IPS-11a (cell line): ENCODE measurements around the gene ZMYND8.

ENCODE experiments used
- H3K4me3 ChIP-seq: one replicate; pipeline ENCODE4 v1.5.1; 2013; ENCODE audit warnings: low read depth, low read length, control low read depth

The ZMYND8 gene

DNA sequence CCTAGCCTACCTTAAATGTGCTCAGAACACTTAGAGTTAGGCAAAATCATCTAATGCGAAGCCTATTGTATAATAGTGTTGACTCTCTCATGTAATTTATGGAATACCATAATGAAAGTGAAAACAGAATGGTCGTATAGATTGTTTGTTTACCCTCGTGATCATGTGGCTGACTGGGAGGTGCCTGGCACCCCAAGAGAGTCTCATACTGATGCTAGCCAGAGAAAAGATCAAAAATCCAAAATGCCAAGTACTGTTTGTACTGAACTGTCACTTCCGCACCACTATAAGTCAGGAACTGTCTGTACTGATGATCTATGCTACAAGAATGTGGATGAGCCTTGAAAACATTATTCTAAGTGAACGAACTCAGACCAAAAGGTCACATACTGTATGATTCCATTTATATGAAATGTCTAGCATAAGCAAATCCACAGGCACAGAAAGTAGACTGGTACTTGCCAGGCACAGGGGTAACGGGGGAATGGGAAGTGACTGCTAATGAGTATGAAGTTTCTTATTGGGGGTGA is 22.4 kb downstream of the ZMYND8 start:
- no peak overlapping the region for H3K4me3 ChIP-seq

GRCh38 chr20:47332381-47333206 is 23.9 kb downstream of the ZMYND8 start:
- no peak overlapping the region for H3K4me3 ChIP-seq

DNA sequence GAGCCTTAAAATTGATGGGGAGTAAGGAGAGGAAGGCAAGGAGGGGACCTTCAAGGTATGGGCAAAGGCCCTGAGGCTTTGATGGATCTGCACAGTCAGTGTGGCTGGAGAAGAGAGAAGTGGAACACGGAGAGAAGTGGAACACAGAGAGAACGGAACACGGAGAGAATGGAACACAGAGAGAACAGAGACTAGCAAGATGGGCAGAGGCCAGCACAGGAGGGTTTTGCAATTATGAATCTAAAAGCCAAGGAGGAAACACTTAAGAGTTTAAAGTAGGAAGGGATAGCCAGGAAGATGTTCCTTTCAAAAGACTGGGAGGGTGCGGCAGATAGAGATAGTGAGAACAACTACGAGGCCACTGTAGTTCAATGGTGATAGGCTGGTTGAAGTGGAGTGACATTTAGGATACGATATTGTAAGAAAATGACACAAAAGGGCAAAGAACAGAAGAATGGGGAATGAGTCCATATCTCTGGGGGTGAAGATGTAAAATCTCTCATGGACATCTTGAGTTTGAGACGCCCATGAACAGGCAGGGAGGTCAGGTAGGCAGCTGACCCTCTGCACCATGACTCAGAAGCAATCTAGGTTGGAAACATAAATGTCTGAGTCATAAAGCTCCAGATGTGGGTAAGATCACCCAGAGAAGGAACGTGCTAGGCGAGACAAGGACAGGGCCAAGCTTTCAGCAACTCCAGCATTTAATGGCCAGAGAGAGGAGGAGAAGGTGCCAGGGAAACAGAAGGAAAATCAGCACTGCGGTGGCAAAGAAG is 25.4 kb downstream of the ZMYND8 start:
- H3K4me3 ChIP-seq: no peak overlapping the region

DNA sequence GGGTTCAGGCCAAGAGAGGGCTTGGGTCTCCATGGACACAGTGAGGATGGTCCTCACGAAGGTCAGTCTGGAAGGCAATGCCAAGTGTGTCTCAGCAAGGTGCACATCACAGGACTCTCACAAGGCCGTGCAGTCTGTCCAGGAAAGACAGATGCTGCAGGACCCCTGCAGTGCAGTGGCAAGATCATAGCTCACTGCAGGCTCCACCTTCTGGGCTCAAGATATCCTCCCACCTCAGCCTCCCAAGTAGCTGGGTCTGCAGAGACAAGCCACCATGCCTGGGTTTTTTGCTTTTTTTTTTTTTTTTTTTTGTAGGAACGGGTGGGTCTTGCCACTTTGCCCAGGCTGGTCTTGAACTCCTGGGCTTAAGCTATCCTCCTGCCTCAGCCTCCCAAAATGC is 26.4 kb downstream of the ZMYND8 start:
- no peak overlapping the region for H3K4me3 ChIP-seq

GRCh38 chr20:47328129-47328528 is 28.4 kb downstream of the ZMYND8 start:
- H3K4me3 ChIP-seq: no peak overlapping the region

GRCh38 chr20:47327711-47328110 is 28.8 kb downstream of the ZMYND8 start:
- no peak overlapping the region for H3K4me3 ChIP-seq

GRCh38 chr20:47326658-47327268 is 29.7 kb downstream of the ZMYND8 start:
- H3K4me3 ChIP-seq: no peak overlapping the region

DNA sequence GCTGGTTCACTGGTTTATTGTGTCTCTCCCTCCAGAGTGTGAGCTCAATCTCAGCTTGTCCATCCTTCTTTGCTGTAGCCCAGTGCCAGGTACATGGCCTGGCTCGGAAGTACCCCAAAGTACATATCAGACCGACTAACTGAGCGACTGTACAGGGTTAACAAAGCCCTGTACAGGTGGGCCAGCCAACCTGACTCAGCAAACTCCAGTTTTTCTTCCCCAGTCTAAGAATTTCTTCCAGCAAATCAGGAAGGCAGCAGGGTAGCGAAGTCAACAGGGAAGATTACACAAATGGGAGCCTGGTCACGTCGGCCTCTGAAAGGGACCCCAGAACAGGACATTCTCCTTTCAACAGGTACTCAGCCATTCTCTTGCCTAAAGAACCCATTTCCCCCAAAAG is 31.3 kb downstream of the ZMYND8 start:
- H3K4me3 ChIP-seq: no peak overlapping the region

- H3K4me3 ChIP-seq: no peak overlapping the region
Observed at GRCh38 chr20:47320990-47321805, 35.3 kb downstream of the ZMYND8 start.

GRCh38 chr20:47319517-47320252 is 36.8 kb downstream of the ZMYND8 start:
- peak overlapping the region; percentile 45 for H3K4me3 ChIP-seq

DNA sequence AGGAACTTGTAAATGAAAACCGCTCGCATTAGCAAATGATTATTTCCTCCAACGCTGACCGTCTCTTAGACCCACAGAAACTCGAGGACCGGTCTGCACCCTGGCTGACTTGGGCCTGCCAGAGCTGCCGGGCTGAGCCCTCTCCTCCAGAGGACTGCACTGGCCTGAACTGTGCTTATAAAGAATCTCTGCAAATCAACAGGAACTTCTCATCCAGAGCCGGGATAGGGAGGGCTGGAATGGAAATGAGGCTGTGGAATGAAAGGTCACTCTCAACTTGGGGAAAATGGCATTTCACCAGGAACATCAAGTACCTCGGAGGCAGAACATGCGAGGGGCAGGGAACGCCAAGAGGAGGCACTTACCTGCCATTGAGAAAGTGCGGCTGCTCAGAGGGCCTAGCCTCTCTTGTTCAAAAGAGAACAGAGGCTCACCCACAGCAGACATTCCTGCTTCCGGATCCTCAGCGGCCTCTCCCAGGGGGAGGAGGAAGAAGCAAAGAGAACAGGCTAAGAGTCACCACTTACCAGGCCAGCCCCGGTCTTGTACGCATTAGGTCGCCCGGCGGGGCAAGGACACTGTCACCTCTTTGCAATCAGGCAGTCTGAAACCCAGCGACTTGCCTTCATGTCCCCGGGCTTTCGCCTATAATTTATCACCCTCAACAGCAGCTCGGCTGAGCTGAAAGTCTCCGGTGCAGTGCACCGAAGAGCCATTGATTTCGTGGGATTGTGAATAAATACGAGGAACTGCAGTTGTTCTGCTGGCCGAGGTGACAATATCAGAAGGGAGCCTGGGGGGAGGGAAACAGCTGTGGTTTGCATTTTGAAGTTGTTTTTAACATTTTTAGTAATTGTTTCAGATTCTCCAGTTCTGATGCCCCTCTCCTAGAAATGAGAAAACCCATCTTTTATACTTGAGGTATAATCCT is 37.6 kb downstream of the ZMYND8 start:
- peak overlapping the region; percentile 45 for H3K4me3 ChIP-seq

- peak overlapping the region; percentile 45 for H3K4me3 ChIP-seq
Observed at GRCh38 chr20:47318027-47318585, 38.4 kb downstream of the ZMYND8 start.

DNA sequence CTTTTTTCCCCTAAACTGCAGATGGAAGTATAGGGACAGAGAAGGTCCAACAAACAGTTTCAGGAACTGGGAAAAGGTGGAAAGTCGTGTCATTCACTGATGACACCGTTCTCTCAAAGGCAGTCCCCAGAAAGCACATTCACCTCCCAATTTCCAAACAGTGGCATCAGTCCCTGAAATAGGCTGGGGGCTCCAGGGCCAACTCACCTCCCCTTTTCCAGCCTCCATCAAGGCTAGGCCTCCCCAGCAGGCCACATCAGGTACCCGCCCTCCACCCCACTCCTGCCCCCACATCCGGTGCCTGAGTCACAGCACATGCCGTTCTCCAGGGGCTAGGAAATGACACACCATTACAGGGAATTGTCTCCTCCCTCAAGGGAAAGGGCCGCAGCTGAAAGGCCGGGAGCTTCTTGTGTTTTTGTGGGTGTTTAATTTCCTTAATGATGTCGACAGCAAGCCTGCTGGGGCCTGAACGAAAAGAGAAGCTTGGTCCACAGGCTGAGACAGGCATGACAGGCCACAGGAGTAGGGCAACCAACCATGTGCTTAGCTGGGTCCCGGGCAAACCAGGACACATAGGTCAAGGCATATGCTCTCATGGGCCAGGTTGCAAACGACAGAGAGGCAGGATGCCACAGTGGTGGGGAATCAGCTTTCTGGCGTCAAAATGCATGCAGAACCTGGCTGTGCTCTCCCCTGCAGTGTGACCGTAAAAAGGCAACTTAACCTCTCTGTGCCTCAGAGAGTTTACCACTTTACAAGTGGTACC is 39.2 kb downstream of the ZMYND8 start:
- no peak overlapping the region for H3K4me3 ChIP-seq

- H3K4me3 ChIP-seq: no peak overlapping the region
Observed at GRCh38 chr20:47316776-47317126, 39.7 kb downstream of the ZMYND8 start.

DNA sequence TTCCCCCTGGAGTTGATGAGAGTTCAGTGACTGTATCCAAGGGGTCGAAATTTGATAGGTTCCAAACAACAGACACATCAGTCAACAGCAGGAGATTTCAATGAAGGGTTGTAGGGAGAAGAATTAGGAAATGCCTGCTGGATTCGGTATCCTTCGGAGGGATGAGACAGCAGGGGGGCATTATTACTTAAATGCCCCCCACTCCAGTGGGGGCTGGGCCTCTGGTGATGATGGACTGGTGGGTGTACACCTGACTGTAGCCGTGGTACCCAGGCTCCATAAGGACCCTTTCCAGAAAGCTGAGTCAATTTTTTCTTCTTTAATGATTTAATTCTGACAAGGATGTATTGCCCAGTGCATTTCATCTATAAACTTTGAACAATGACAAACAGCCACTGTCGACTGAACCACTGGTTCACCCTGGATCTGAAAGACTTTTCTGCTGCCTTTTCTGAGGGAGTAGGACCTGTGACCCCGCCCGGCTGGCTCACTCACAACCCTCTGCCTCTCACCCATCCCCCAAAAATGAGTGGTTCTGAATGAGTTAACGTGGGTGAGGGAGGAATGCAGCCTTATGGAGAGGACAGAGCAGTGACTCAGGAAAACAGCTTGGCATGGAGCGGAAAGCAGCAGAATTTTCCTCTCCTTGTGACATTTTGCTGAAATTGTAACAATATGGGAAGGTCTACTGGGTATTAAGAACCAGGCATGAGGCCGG is 41.0 kb downstream of the ZMYND8 start:
- no peak overlapping the region for H3K4me3 ChIP-seq

DNA sequence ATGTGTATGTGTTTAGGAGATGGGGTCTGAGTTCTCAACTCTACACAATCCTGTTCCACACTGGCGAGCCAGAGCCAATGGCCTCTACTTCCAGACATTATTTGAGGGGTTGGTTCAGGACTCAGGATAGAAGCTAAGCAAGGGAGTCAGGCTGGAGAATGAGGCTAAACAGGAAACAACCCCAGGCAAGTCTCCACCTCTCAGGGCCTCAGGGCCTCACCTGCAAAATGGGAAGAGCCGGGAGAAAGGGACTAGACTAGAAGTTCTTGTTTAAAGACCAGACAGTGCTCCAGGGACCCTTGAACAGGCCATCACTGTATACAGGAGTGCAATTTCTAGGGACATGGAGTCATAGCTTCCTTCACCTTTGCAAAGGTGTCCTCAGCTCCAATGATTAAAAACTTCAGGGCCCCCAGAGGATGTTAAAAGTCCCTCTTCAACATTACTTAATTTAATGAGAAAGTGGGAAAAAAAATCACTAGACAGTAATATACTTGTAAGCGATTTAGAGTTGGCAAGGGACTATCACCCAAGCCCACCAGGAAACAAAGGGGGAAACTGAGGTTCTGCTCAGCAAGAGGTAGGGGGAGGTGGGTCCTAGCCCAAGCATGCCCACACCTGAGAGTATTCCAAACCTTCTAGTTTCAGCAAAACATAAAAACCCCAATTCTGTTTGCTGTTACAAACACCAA is 41.7 kb downstream of the ZMYND8 start:
- no peak overlapping the region for H3K4me3 ChIP-seq
